Tibial nerve (tissue), 4 donors: Measurements from ENCODE around the gene PIK3AP1. TPM values are rescaled to one million over a fixed set of nuclear protein-coding genes. Genes with fewer than 3 reads are reported as not detected.
A peak's percentile ranks its signal among the peaks of the same experiment; 100 is the strongest.

ENCODE experiments used
- DNase-seq, 2 donors: peaks; one replicate each; pipeline ENCODE4 v3.0.0-alpha.2; 2019; ENCODE audit warnings: low spot score in 2 of 2
- H3K27ac ChIP-seq, 4 donors: fragments of 200-600 bp; sonication (generic) in 3 of 4; one replicate each; pipeline ENCODE4 v1.5.1; 2017 to 2019; ENCODE audit warnings: mild to moderate bottlenecking in 1 of 4
- H3K27me3 ChIP-seq, 2 donors: fragments of 200-600 bp; sonication (generic) in 1 of 2; one replicate each; pipeline versions ENCODE4 v1.5.1 to v1.6.0; 2017 to 2019
- H3K36me3 ChIP-seq, 3 donors: fragments of 200-600 bp; sonication (generic); one replicate each; pipeline ENCODE4 v1.5.1; 2018 to 2019
- H3K4me1 ChIP-seq, 4 donors: fragments of 200-600 bp; sonication (generic) in 3 of 4; one replicate each; pipeline ENCODE4 v1.5.1; 2017 to 2019
- H3K4me3 ChIP-seq, 4 donors: fragments of 200-600 bp; sonication (generic) in 3 of 4; one replicate each; pipeline ENCODE4 v1.5.1; 2017 to 2019; ENCODE audit warnings: mild to moderate bottlenecking in 1 of 4, moderate library complexity in 1 of 4
- H3K9me3 ChIP-seq, 4 donors: fragments of 200-600 bp; sonication (generic) in 3 of 4; one replicate each; pipeline ENCODE4 v1.5.1; 2017 to 2019
- CTCF ChIP-seq, 5 experiments: fragments of 200-600 bp in 3 of 5; fragments of 450-650 bp in 2 of 5; sonication (generic) in 3 of 5; IDR thresholded peaks; one replicate each; pipeline ENCODE4 v1.5.1; 2016 to 2019; ENCODE audit warnings: antibody characterized with exemption in 5 of 5, mild to moderate bottlenecking in 3 of 5, moderate library complexity in 2 of 5
- EP300 ChIP-seq, 2 donors: sonication (generic); formaldehyde crosslinking; IDR thresholded peaks; one replicate each; pipeline ENCODE4 v1.6.1; 2017; ENCODE audit warnings: antibody characterized with exemption in 2 of 2, mild to moderate bottlenecking in 1 of 2
- POLR2A ChIP-seq, 2 donors: fragments of 450-650 bp; IDR thresholded peaks; one replicate each; pipeline ENCODE4 v1.6.1; 2017; ENCODE audit warnings: antibody characterized with exemption in 2 of 2, mild to moderate bottlenecking in 2 of 2, moderate library complexity in 2 of 2
- WGBS, 2 donors: methylation state at CpG; one replicate each; pipeline ENCODE4 v1.1.5; 2018; 5-methylcytosine and 5-hydroxymethylcytosine counted together
- total RNA-seq, 4 donors: library from RNA; depleted of rRNA; stranded (reverse); fragments of >200 nt; gene quantifications; one replicate each; pipeline ENCODE4 v1.1.0, GENCODE V29; 2016

PIK3AP1 gene
- total RNA-seq, 4 donors from 2014 or later, result 7.1 to 21.3 (median 14.2) TPM

GRCh38 chr10:96643920-96644319 lies 76.4 kb downstream of the PIK3AP1 start:
- DNase-seq, result no peak
- Histone ChIP-seq H3K4me1 (no peaks in the 10 kb centered on the region), H3K27ac (no peak overlapping the region), H3K27me3 (no peaks in the 10 kb centered on the region), H3K36me3 (no peaks in the 10 kb centered on the region), H3K9me3 (no peaks in the 10 kb centered on the region), H3K4me3 (no peak overlapping the region)
- TF ChIP-seq EP300 (IDR thresholded peaks at IDR 0.05) (no peak), CTCF (IDR thresholded peaks at IDR 0.05) (no peak), POLR2A (IDR thresholded peaks at IDR 0.05) (no peak)
- WGBS, 2 donors, result 81 to 84% methylated on average over 9 of the region's 9 CpGs

GRCh38 chr10:96642973-96643372 lies 77.3 kb downstream of the PIK3AP1 start:
- Histone ChIP-seq H3K27ac (no peak overlapping the region), H3K4me1 (no peaks in the 10 kb centered on the region), H3K9me3 (no peaks in the 10 kb centered on the region), H3K4me3 (no peak overlapping the region), H3K27me3 (no peaks in the 10 kb centered on the region), H3K36me3 (no peaks in the 10 kb centered on the region)
- peak; percentile 51 to 76 for DNase-seq
- TF ChIP-seq EP300 (IDR thresholded peaks at IDR 0.05), result no peak
- TF ChIP-seq POLR2A (IDR thresholded peaks at IDR 0.05), result no peak
- TF ChIP-seq CTCF (IDR thresholded peaks at IDR 0.05), result peak in 4 of 5 experiments; percentile 13 to 48 (median 32)
- WGBS, 2 donors, result 43 to 53% methylated on average over 4 of the region's 4 CpGs

GRCh38 chr10:96642530-96642929 lies 77.8 kb downstream of the PIK3AP1 start:
- no peaks in the 10 kb centered on the region for H3K36me3 ChIP-seq
- TF ChIP-seq CTCF (IDR thresholded peaks at IDR 0.05), result no peak
- no peak for TF ChIP-seq POLR2A (IDR thresholded peaks at IDR 0.05)
- no peak for TF ChIP-seq EP300 (IDR thresholded peaks at IDR 0.05)
- H3K9me3 ChIP-seq, result no peaks in the 10 kb centered on the region
- no peak overlapping the region for H3K4me3 ChIP-seq
- no peaks in the 10 kb centered on the region for H3K27me3 ChIP-seq
- H3K27ac ChIP-seq, result no peak overlapping the region
- WGBS, 2 donors, result 57 to 75% methylated on average over 3 of the region's 3 CpGs
- no peak for DNase-seq
- no peaks in the 10 kb centered on the region for H3K4me1 ChIP-seq

GRCh38 chr10:96641396-96642295 lies 78.7 kb downstream of the PIK3AP1 start:
- WGBS, 2 donors, result 81 to 83% methylated on average over 12 of the region's 12 CpGs
- no peak overlapping the region for H3K4me3 ChIP-seq
- H3K36me3 ChIP-seq, result no peaks in the 10 kb centered on the region
- no peak for DNase-seq
- H3K27me3 ChIP-seq, result no peaks in the 10 kb centered on the region
- no peak overlapping the region for H3K27ac ChIP-seq
- H3K4me1 ChIP-seq, result no peaks in the 10 kb centered on the region
- no peak for TF ChIP-seq EP300 (IDR thresholded peaks at IDR 0.05)
- no peak for TF ChIP-seq CTCF (IDR thresholded peaks at IDR 0.05)
- no peak for TF ChIP-seq POLR2A (IDR thresholded peaks at IDR 0.05)
- H3K9me3 ChIP-seq, result no peaks in the 10 kb centered on the region

- no peaks in the 10 kb centered on the region for H3K9me3 ChIP-seq
- no peaks in the 10 kb centered on the region for H3K4me1 ChIP-seq
- 58 to 63% methylated on average over 4 of the region's 4 CpGs for WGBS, 2 donors
- H3K27ac ChIP-seq, result no peak overlapping the region
- H3K27me3 ChIP-seq, result no peaks in the 10 kb centered on the region
- H3K4me3 ChIP-seq, result no peak overlapping the region
- TF ChIP-seq POLR2A (IDR thresholded peaks at IDR 0.05), result no peak
- TF ChIP-seq EP300 (IDR thresholded peaks at IDR 0.05), result no peak
- no peak for TF ChIP-seq CTCF (IDR thresholded peaks at IDR 0.05)
- DNase-seq, result no peak
- H3K36me3 ChIP-seq, result no peaks in the 10 kb centered on the region
These were observed 80.4 kb downstream of the PIK3AP1 start for GRCh38 chr10:96639899-96640298.
